Glomerular endothelial cell (primary cell): ENCODE measurements around the gene SRD5A3. TPM values are rescaled to one million over a fixed set of nuclear protein-coding genes. Genes with fewer than 3 reads are reported as not detected.

Experiments
- DNase-seq: peaks from one replicate; pipeline ENCODE4 v3.0.0-alpha.2; 2011; ENCODE audit warnings: low read depth, low spot score; ENCODE audit errors: extremely low read depth
- total RNA-seq: library from RNA; depleted of rRNA; stranded (reverse); fragments of >200 nt; gene quantifications from 2 replicates; pipeline ENCODE4 v1.2.3, GENCODE V29; 2015

SRD5A3 gene
- total RNA-seq, 1 donor from 2014 or later: 18.6 TPM

GRCh38 chr4:55372259-55372658 lies 26.2 kb downstream of the SRD5A3 start:
- DNase-seq: no peak

DNA sequence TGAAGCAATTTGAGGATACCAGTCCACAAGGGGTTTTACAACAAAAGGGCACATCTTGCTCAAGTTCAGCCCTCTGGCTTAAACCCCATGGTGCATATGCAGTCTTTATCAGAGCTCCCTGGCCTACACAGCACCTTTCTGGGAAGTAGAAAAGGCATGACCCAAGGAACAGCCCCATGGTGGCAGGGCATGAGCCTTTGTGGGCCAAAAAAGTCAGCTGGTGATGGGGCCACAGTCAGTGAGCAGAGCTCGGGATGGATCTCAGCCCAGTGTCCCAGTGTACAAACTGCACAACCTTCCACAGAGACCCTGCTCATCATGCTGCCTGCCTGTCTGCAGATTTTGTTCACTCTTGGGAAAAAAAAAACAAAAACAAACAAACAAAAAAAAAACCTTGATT lies 27.4 kb downstream of the SRD5A3 start:
- no peak for DNase-seq

DNA sequence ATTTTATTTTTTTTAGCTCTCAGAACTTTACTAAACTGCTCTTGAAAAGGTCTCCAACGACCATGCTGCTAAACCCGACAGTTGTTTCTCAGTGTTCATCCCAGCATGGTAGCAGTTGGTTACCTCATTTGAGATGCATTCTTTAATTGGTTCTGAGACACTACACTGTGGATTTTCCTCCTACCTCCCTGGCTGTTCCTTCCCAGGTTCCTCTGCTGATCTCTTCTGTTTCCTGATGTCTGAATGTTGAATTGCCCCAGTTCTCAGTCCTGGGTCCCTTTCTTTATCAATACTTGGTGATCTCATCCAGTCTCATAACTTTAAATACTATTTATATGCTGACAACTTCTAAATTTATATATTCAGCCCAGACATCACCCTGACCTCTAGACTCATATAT lies 30.7 kb downstream of the SRD5A3 start:
- no peak for DNase-seq

GRCh38 chr4:55378617-55379467 lies 32.8 kb downstream of the SRD5A3 start:
- DNase-seq: no peak

- no peak for DNase-seq
Observed at GRCh38 chr4:55380576-55380975, 34.5 kb downstream of the SRD5A3 start.

- DNase-seq: no peak
Observed at GRCh38 chr4:55381502-55381901, 35.5 kb downstream of the SRD5A3 start.

DNA sequence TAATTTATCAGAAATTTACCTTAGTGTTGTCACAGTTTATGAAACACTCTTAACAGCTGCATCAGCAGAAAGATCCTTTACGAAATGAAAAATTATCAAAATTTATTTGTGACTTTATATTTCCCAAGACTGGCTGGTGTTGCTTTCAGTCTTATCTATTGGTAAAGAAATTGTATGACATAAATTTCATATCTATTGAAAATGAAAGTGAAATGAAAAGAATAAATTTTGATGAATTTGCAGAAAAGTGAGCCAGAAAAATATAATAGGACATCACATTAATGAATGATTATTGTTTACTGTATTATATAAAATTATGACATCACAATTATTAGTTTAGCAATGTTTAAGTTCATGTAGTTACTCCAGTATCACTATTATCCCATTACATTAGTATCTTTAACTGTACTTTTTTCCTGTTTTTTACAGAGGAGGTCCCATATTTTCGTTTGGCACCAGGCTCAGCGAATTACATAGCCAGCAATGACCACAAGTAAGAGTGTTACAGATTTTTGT lies 36.5 kb downstream of the SRD5A3 start:
- DNase-seq: no peak

DNA sequence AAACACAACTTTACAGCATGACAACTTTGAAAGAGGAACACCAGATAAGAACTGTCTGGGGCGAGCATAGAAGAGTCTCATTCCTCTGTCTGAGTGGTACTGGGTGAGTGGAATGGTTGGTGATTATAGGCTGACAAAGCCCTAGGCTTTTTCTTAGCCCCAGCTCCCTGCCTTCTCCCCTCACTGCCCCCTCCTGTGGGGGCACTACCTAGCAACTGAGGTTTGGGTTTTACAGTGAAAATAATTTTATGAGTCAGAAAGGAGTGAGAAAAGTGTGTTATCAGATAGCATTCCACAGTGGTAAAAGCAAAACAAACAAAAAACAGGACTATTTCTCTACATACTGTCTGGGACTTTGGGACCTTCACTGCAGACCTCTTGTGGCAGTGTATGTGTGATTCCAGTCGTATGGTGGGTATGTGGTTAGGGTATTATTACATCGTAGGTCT lies 39.2 kb downstream of the SRD5A3 start:
- no peak for DNase-seq

DNA sequence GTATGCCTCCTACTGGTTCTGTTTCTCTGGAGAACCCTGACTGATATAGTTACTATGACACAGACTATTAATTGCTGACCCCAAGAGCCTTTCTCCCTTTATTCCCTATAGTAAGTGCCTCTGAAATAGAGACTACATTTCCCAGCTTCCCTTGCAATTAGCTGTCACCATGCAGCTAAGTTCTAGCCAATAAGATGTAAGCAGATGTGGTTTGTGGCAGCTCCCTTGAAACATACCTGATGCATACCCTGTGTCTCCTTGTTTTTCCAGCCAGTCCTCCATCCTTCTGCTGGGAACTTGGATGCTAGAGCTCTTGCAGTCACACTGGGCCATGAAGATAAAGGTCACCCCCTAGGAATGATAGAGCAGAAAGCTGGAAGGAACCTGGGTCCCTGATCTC lies 40.0 kb downstream of the SRD5A3 start:
- DNase-seq: no peak

GRCh38 chr4:55386840-55387239 lies 40.8 kb downstream of the SRD5A3 start:
- DNase-seq: no peak

GRCh38 chr4:55393461-55394320 lies 47.6 kb downstream of the SRD5A3 start:
- DNase-seq: no peak

- DNase-seq: no peak
Observed at GRCh38 chr4:55395218-55395528, 49.1 kb downstream of the SRD5A3 start.

GRCh38 chr4:55395529-55396307 lies 49.7 kb downstream of the SRD5A3 start, which contains the start of gene TMEM165:
Gene TMEM165 (plus strand): TSS chr4:55395957. CDS start chr4:55396190, 233 bp downstream.
- no peak for DNase-seq

DNA sequence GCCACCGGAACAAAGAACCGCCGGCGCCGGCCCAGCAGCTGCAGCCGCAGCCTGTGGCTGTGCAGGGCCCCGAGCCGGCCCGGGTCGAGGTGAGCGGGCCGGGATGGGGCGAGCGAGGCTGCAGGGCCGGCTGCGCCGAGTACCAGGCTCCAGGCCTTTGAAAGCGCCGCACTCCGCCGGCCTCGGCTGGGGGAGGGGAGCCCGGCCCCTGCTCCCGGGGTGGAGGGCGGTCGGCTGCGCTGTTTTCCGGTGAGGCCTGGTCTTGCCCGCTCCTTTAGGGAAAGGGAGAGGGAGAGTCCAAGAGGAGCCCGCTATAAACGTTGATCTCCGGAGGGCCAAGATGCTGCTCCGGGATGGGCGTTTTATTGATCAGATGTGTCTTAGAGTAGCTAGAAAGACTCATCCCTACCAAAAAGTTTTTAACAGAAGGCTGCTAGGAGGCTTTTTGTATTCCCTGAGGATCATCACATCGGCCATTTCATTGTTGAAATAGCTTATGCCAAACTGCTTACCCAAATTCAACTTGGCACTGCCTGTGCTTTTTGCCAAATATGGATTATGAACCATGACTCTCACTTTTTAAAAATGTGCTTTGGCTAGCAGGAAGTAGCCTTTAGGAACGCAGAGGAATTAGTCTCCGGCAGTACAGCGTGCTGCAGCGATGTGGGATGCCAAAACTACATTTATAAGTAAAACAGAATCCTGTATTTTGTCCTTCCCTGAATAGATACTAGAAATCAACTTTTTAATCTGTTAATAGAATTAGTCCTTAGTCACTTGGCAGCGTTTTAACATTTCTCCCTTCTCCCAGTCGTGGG lies 50.5 kb downstream of the SRD5A3 start:
- no peak for DNase-seq

GRCh38 chr4:55397126-55397436 lies 51.0 kb downstream of the SRD5A3 start:
- DNase-seq: no peak

GRCh38 chr4:55397520-55398321 lies 51.7 kb downstream of the SRD5A3 start:
- no peak for DNase-seq

DNA sequence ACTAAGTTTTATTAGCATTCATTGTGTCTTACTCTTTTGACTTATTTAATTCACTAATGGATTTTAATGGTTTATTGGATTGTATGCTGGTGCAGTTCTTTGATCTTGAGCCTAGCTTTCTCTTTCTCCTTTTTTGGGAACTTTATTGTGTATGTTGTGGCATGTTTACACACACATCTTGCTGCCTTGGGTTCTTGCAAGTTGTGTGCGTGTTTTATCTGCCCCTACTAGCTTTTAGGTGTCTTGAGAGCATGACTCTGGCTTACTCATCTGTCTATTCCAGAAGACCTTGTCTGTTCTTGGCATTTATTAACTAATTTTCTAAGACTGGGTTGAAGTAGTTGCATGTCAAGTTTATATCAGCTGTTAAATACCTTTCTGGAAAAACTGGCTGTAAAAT lies 52.4 kb downstream of the SRD5A3 start:
- DNase-seq: no peak

GRCh38 chr4:55398966-55399365 lies 52.9 kb downstream of the SRD5A3 start:
- no peak for DNase-seq

DNA sequence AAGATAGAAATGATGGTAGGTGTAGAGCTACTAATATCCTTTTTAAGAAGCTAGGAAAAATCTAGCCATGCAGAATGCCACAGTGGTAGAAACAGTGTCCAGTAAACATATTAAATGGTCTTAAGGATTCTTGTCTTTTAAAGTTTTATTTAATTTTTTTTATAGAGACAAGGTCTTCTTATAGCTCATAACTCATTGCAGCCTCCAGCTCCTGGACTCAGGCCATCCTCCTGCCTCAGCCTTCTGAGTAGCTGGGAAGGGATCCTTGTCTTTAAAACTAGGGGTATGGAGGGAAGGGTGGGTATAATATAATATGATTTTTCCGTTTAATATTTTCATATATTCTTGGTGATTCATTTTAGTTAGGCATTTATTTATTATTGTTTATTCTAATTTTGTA lies 53.5 kb downstream of the SRD5A3 start:
- DNase-seq: no peak
